Caco-2 (cell line): ENCODE results near the gene VPS8. TPM values are rescaled to one million over a fixed set of nuclear protein-coding genes. Genes with fewer than 3 reads are reported as not detected.

Experiments used
- BruUV-seq: library from RNA; stranded (reverse); fragments of 400-500 nt; replicated peaks from 2 replicates; lab custom pipeline; 2021; lab: Mats Ljungman, UMichigan
- CTCF ChIA-PET: fragments of 300-600 bp; sonication (Branson Sonifier 250); formaldehyde crosslinking; loops from one replicate; lab custom pipeline; 2022; ENCODE audit warnings: antibody characterized with exemption; lab: Charles Lee
- POLR2A ChIA-PET: fragments of 300-600 bp; sonication (Branson Sonifier 250); formaldehyde crosslinking; loops from one replicate; lab custom pipeline; 2022; ENCODE audit warnings: antibody characterized with exemption; lab: Charles Lee
- DNase-seq, 2 experiments: peaks; one replicate each; pipeline versions ENCODE4 v3.0.0 to v3.0.0-alpha.2; 2020 to 2022
- H3K27me3 ChIP-seq: replicated peaks from 2 replicates; pipeline ENCODE4 v1.6.0; 2011; ENCODE audit warnings: low read length; ENCODE audit not compliant: control insufficient read depth, insufficient read depth
- H3K36me3 ChIP-seq: 2 replicates; pipeline ENCODE4 v1.5.1; 2011; ENCODE audit warnings: low read length; ENCODE audit not compliant: control insufficient read depth, insufficient read depth
- H3K4me1 ChIP-seq: fragments of 250-450 bp; sonication (Bioruptor Pico); 2 replicates; pipeline ENCODE4 v1.5.1; 2020; ENCODE audit warnings: mild to moderate bottlenecking
- H3K4me3 ChIP-seq: 2 replicates; pipeline ENCODE4 v1.5.1; 2011; ENCODE audit warnings: low read depth, mild to moderate bottlenecking, control low read depth, low read length
- H3K9me3 ChIP-seq: fragments of 250-450 bp; sonication (Bioruptor Pico); 2 replicates; pipeline ENCODE4 v1.5.1; 2020; ENCODE audit warnings: mild to moderate bottlenecking, moderate library complexity
- H3K27ac Mint-ChIP-seq: one replicate; pipeline ENCODE4 v1.8.0; 2022; ENCODE audit warnings: mixed read lengths; ENCODE audit not compliant: unreplicated experiment
- H3K27me3 Mint-ChIP-seq: one replicate; pipeline ENCODE4 v1.8.0; 2022; ENCODE audit warnings: mixed read lengths; ENCODE audit not compliant: insufficient read depth, unreplicated experiment
- H3K36me3 Mint-ChIP-seq: one replicate; pipeline ENCODE4 v1.8.0; 2022; ENCODE audit warnings: mild to moderate bottlenecking, mixed read lengths; ENCODE audit not compliant: insufficient read depth, unreplicated experiment
- H3K4me1 Mint-ChIP-seq: one replicate; pipeline ENCODE4 v1.8.0; 2022; ENCODE audit warnings: low read depth, mixed read lengths; ENCODE audit not compliant: unreplicated experiment
- H3K4me3 Mint-ChIP-seq: one replicate; pipeline ENCODE4 v1.8.0; 2022; ENCODE audit warnings: mild to moderate bottlenecking, moderate library complexity, mixed read lengths; ENCODE audit not compliant: unreplicated experiment
- H3K9me3 Mint-ChIP-seq: one replicate; pipeline ENCODE4 v1.8.0; 2022; ENCODE audit warnings: mixed read lengths; ENCODE audit not compliant: unreplicated experiment
- intact Hi-C: fragments of 100-400 bp; cut with micrococcal nuclease; formaldehyde crosslinking; loops from one replicate; pipeline ENCODE4 v1.10.0; 2022; ENCODE audit not compliant: unreplicated experiment
- total RNA-seq: library from RNA; stranded (reverse); gene quantifications from 2 replicates; pipeline ENCODE4 v1.2.3, GENCODE V29; 2022
- TF ChIP-seq, protein P1 (sequence below), 2 experiments: fragments of 200-600 bp in 1 of 2; IDR thresholded peaks; 1 replicate in 1 of 2; 2 replicates in 1 of 2; pipeline versions ENCODE4 v1.5.1 to v1.8.0; 2011 to 2022; ENCODE audit warnings: antibody characterized with exemption in 1 of 2, control low read depth in 1 of 2, inconsistent platforms in 1 of 2, low read depth in 1 of 2, low read length in 1 of 2, mild to moderate bottlenecking in 1 of 2, moderate library complexity in 1 of 2; ENCODE audit not compliant: insufficient read depth in 1 of 2, severe bottlenecking in 1 of 2, unreplicated experiment in 1 of 2

The VPS8 gene
- total RNA-seq, 1 experiment from 2014 or later = 44.7 TPM

GRCh38 chr3:184807549-184807948 lies 4.4 kb upstream of the VPS8 start:
- POLR2A ChIA-PET = no interaction called here
- DNase-seq = no peak
- Histone ChIP-seq H3K36me3 (no peaks in the 10 kb centered on the region), H3K9me3 (no peaks in the 10 kb centered on the region), H3K4me1 (peaks cover 9% of the 10 kb centered on the region), H3K4me3 (no peak overlapping the region), H3K27me3 (no peaks in the 10 kb centered on the region)
- Mint-ChIP-seq H3K36me3 (peaks cover 7% of the 10 kb centered on the region), H3K9me3 (no peaks in the 10 kb centered on the region), H3K4me1 (peaks cover 26% of the 10 kb centered on the region), H3K27ac (no peak overlapping the region), H3K27me3 (no peaks in the 10 kb centered on the region), H3K4me3 (no peak overlapping the region)
- CTCF ChIA-PET = interaction anchor here (1.0 kb wide), 1 partner anchor 246 kb away, joined by 3 read pairs; the partner anchor contains the start of gene EPHB3
- BruUV-seq = no TSS peak
- intact Hi-C loops = no loop called here
- TF ChIP-seq, protein P1, sequence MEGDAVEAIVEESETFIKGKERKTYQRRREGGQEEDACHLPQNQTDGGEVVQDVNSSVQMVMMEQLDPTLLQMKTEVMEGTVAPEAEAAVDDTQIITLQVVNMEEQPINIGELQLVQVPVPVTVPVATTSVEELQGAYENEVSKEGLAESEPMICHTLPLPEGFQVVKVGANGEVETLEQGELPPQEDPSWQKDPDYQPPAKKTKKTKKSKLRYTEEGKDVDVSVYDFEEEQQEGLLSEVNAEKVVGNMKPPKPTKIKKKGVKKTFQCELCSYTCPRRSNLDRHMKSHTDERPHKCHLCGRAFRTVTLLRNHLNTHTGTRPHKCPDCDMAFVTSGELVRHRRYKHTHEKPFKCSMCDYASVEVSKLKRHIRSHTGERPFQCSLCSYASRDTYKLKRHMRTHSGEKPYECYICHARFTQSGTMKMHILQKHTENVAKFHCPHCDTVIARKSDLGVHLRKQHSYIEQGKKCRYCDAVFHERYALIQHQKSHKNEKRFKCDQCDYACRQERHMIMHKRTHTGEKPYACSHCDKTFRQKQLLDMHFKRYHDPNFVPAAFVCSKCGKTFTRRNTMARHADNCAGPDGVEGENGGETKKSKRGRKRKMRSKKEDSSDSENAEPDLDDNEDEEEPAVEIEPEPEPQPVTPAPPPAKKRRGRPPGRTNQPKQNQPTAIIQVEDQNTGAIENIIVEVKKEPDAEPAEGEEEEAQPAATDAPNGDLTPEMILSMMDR (IDR thresholded peaks at IDR 0.05; ENCODE audit: insufficient read depth in 1 of 2, low read depth in 1 of 2, low read length in 1 of 2, severe bottlenecking in 1 of 2, unreplicated experiment in 1 of 2) = no peak

DNA sequence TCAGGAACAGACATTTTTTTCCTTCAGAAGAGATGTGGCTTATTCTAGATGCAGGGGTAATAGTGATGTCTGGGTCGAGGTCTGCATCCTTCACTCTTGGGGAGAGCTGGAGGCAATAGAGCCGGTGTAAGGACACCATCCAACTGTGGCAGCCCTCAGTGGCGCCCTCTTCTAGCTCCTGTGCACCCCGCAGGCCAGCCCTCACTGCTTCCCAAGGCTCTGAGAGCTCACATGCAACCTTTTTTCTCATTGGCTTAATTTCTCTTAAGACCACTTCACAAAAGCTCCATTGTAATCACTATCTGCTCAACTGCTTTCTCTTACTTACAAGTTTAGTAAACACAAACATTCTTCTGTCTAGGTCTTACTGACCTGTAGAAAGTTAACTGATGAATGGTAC lies 3.9 kb upstream of the VPS8 start:
- TF ChIP-seq, protein P1 (IDR thresholded peaks at IDR 0.05; ENCODE audit: insufficient read depth in 1 of 2, low read depth in 1 of 2, low read length in 1 of 2, severe bottlenecking in 1 of 2, unreplicated experiment in 1 of 2) = no peak
- no TSS peak for BruUV-seq
- H3K4me1 ChIP-seq = peaks cover 9% of the 10 kb centered on the region
- peaks cover 7% of the 10 kb centered on the region for H3K36me3 Mint-ChIP-seq
- H3K4me3 ChIP-seq = no peak overlapping the region
- POLR2A ChIA-PET = interaction anchor here (0.7 kb wide), 1 partner anchor 162 kb away, joined by 3 read pairs; no protein-coding TSS in a partner anchor
- H3K27me3 Mint-ChIP-seq = no peaks in the 10 kb centered on the region
- CTCF ChIA-PET = interaction anchor here (1.0 kb wide), 1 partner anchor 246 kb away, joined by 3 read pairs; the partner anchor contains the start of gene EPHB3
- intact Hi-C loops = no loop called here
- H3K9me3 ChIP-seq = no peaks in the 10 kb centered on the region
- no peaks in the 10 kb centered on the region for H3K27me3 ChIP-seq
- DNase-seq = no peak
- H3K4me3 Mint-ChIP-seq = no peak overlapping the region
- no peak overlapping the region for H3K27ac Mint-ChIP-seq
- peaks cover 26% of the 10 kb centered on the region for H3K4me1 Mint-ChIP-seq
- H3K9me3 Mint-ChIP-seq = no peaks in the 10 kb centered on the region
- no peaks in the 10 kb centered on the region for H3K36me3 ChIP-seq

- Histone ChIP-seq H3K36me3 (no peaks in the 10 kb centered on the region), H3K27me3 (no peaks in the 10 kb centered on the region), H3K4me3 (no peak overlapping the region), H3K4me1 (peaks cover 8% of the 10 kb centered on the region), H3K9me3 (no peaks in the 10 kb centered on the region)
- Mint-ChIP-seq H3K9me3 (no peaks in the 10 kb centered on the region), H3K27ac (no peak overlapping the region), H3K27me3 (no peaks in the 10 kb centered on the region), H3K36me3 (peaks cover 7% of the 10 kb centered on the region), H3K4me3 (no peak overlapping the region), H3K4me1 (peaks cover 26% of the 10 kb centered on the region)
- intact Hi-C loops = no loop called here
- DNase-seq = no peak
- ChIA-PET CTCF (interaction anchor here (0.6 kb wide), 1 partner anchor 248 kb away, joined by 3 read pairs; the partner anchor contains the start of gene EPHB3), POLR2A (no interaction called here)
- BruUV-seq = no TSS peak
- TF ChIP-seq, protein P1 (IDR thresholded peaks at IDR 0.05; ENCODE audit: insufficient read depth in 1 of 2, low read depth in 1 of 2, low read length in 1 of 2, severe bottlenecking in 1 of 2, unreplicated experiment in 1 of 2) = no peak
These were observed 1.8 kb upstream of the VPS8 start for GRCh38 chr3:184810146-184810545.
